ENCODE measurements around the gene VRK2.

The VRK2 gene

DNA sequence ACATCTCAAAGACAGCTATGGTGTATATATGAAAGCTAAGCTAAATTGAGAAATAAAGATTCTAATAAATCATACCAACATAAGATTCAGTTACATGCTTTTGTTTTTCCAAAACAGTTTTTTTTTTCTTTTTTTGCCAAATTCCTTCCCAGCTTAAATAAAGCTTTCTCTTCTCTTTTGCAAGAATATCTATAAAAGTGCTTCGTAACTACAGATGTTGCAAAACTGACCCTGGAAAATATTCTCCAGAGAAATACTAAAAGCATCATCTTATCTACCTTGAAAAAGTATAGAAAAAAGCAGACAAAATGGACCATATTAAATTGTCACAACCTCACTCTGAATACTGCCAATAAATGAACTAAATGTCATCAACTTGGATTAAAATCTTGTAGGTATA is 155.8 kb downstream of the VRK2 start:
- Mint-ChIP-seq H3K4me3 (no peak overlapping the region), H3K27ac (no peak overlapping the region), H3K9me3 (no peaks in the 10 kb centered on the region), H3K36me3 (no peaks in the 10 kb centered on the region), H3K27me3 (no peaks in the 10 kb centered on the region), H3K4me1 (no peaks in the 10 kb centered on the region)

DNA sequence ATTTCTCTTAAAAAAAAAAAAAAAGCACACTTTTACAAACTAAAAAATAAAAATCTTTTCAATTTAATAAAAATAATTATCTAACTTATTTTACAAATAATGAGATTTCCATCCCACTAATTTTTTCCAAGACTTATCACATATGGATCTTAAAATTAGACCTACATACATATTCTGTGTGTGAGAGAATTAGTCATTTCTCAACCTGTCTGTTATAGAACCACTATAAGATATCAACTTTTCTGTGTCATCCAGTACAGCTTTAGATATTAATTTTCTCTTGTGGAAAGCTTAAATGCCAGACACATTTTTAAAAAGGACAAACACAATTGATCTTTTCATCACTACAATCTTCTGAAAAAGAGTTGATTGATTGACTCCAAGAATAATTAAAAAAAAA is 156.4 kb downstream of the VRK2 start:
- Mint-ChIP-seq H3K9me3 (no peaks in the 10 kb centered on the region), H3K27me3 (no peaks in the 10 kb centered on the region), H3K4me3 (no peak overlapping the region), H3K36me3 (no peaks in the 10 kb centered on the region), H3K4me1 (no peaks in the 10 kb centered on the region), H3K27ac (no peak overlapping the region)

GRCh38 chr2:58204195-58204959 is 157.8 kb downstream of the VRK2 start:
- Mint-ChIP-seq H3K27me3 (no peaks in the 10 kb centered on the region), H3K9me3 (no peaks in the 10 kb centered on the region), H3K4me3 (no peak overlapping the region), H3K27ac (no peak overlapping the region), H3K36me3 (no peaks in the 10 kb centered on the region), H3K4me1 (no peaks in the 10 kb centered on the region)

GRCh38 chr2:58206785-58207184 is 160.2 kb downstream of the VRK2 start:
- no peaks in the 10 kb centered on the region for H3K4me1 Mint-ChIP-seq
- H3K9me3 Mint-ChIP-seq, result peaks cover 3% of the 10 kb centered on the region
- H3K27me3 Mint-ChIP-seq, result no peaks in the 10 kb centered on the region
- no peak overlapping the region for H3K27ac Mint-ChIP-seq
- no peak overlapping the region for H3K4me3 Mint-ChIP-seq
- peaks cover 4% of the 10 kb centered on the region for H3K36me3 Mint-ChIP-seq

- Mint-ChIP-seq H3K4me1 (no peaks in the 10 kb centered on the region), H3K9me3 (peaks cover 5% of the 10 kb centered on the region), H3K27ac (no peak overlapping the region), H3K27me3 (no peaks in the 10 kb centered on the region), H3K4me3 (no peak overlapping the region), H3K36me3 (peaks cover 6% of the 10 kb centered on the region)
These were observed 160.6 kb downstream of the VRK2 start for GRCh38 chr2:58207189-58207588.

All from activated naive CD4-positive, alpha-beta T cell treated with anti-CD3 and anti-CD28 coated beads, Interleukin-2, amount 50 U/mL, for 24 hours (primary cell).